Measurements from ENCODE around the gene TREX2.

Gene TREX2

GRCh38 chrX:153421856-153422255 lies 24.0 kb downstream of the TREX2 start:
- no peak for DNase-seq

GRCh38 chrX:153420851-153421599 lies 24.8 kb downstream of the TREX2 start:
- Histone ChIP-seq H3K4me2 (ENCODE audit: low read length) (no peak overlapping the region), H3K36me3 (ENCODE audit: control insufficient read depth, insufficient read depth, low read length) (no peaks in the 10 kb centered on the region), H4K8ac (ENCODE audit: low read depth, low read length) (no peak overlapping the region), H3K4me3 (ENCODE audit: low read length) (no peak overlapping the region), H4K5ac (ENCODE audit: low read length) (no peak overlapping the region), H3K9ac (ENCODE audit: low read length) (no peak overlapping the region), H2BK5ac (ENCODE audit: low read length) (no peak overlapping the region), H3K4me1 (ENCODE audit: control insufficient read depth, low read depth, low read length) (no peaks in the 10 kb centered on the region), H3K4ac (ENCODE audit: low read depth, low read length) (no peak overlapping the region), H3K79me2 (ENCODE audit: control insufficient read depth, insufficient read depth, low read length) (no peaks in the 10 kb centered on the region), H2BK120ac (ENCODE audit: low read depth, low read length) (no peak overlapping the region), H2BK15ac (replicated peaks; ENCODE audit: low read depth) (no peak overlapping the region), H3K79me1 (ENCODE audit: low read length) (no peaks in the 10 kb centered on the region), H3K23ac (ENCODE audit: low read length) (no peak overlapping the region), H3K27me3 (ENCODE audit: insufficient read depth, low read length, poor library complexity) (no peaks in the 10 kb centered on the region), H3K18ac (ENCODE audit: low read length) (no peak overlapping the region), H3K27ac (ENCODE audit: low read depth, low read length) (no peak overlapping the region), H3K56ac (ENCODE audit: low read length) (no peak overlapping the region), H2AK5ac (ENCODE audit: low read length) (no peak overlapping the region)
- DNase-seq, result no peak
- WGBS (ENCODE audit: extremely low coverage, insufficient coverage, low lambda C conversion rate), result no CpG with 5 or more reads among the region's 91 CpGs

More at GRCh38 chrX:153421856-153422255, 24.0 kb downstream of the TREX2 start:
- H3K36me3 ChIP-seq (ENCODE audit: control insufficient read depth, insufficient read depth, low read length), result no peaks in the 10 kb centered on the region
- no peaks in the 10 kb centered on the region for H3K4me1 ChIP-seq (ENCODE audit: control insufficient read depth, low read depth, low read length)
- H2BK5ac ChIP-seq (ENCODE audit: low read length), result no peak overlapping the region
- no peak overlapping the region for H3K18ac ChIP-seq (ENCODE audit: low read length)
- H3K4me3 ChIP-seq (ENCODE audit: low read length), result no peak overlapping the region
- no peak overlapping the region for H4K8ac ChIP-seq (ENCODE audit: low read depth, low read length)
- H3K79me1 ChIP-seq (ENCODE audit: low read length), result no peaks in the 10 kb centered on the region
- H3K79me2 ChIP-seq (ENCODE audit: control insufficient read depth, insufficient read depth, low read length), result no peaks in the 10 kb centered on the region
- H3K56ac ChIP-seq (ENCODE audit: low read length), result no peak overlapping the region
- H3K9ac ChIP-seq (ENCODE audit: low read length), result no peak overlapping the region
- no peak overlapping the region for H4K5ac ChIP-seq (ENCODE audit: low read length)
- H3K27me3 ChIP-seq (ENCODE audit: insufficient read depth, low read length, poor library complexity), result no peaks in the 10 kb centered on the region
- H2BK120ac ChIP-seq (ENCODE audit: low read depth, low read length), result no peak overlapping the region
- H3K27ac ChIP-seq (ENCODE audit: low read depth, low read length), result no peak overlapping the region
- no peak overlapping the region for H2AK5ac ChIP-seq (ENCODE audit: low read length)
- no peak overlapping the region for H3K4ac ChIP-seq (ENCODE audit: low read depth, low read length)
- WGBS (ENCODE audit: extremely low coverage, insufficient coverage, low lambda C conversion rate), result no CpG with 5 or more reads among the region's 18 CpGs
- H2BK15ac ChIP-seq (replicated peaks; ENCODE audit: low read depth), result no peak overlapping the region
- H3K4me2 ChIP-seq (ENCODE audit: low read length), result no peak overlapping the region
- no peak overlapping the region for H3K23ac ChIP-seq (ENCODE audit: low read length)

- Histone ChIP-seq H3K56ac (ENCODE audit: low read length) (no peak overlapping the region), H2AK5ac (ENCODE audit: low read length) (no peak overlapping the region), H3K23ac (ENCODE audit: low read length) (no peak overlapping the region), H4K8ac (ENCODE audit: low read depth, low read length) (no peak overlapping the region), H3K4me1 (ENCODE audit: control insufficient read depth, low read depth, low read length) (no peaks in the 10 kb centered on the region), H3K4me3 (ENCODE audit: low read length) (no peak overlapping the region), H2BK5ac (ENCODE audit: low read length) (no peak overlapping the region), H4K5ac (ENCODE audit: low read length) (no peak overlapping the region), H3K18ac (ENCODE audit: low read length) (no peak overlapping the region), H3K27me3 (ENCODE audit: insufficient read depth, low read length, poor library complexity) (no peaks in the 10 kb centered on the region), H3K36me3 (ENCODE audit: control insufficient read depth, insufficient read depth, low read length) (no peaks in the 10 kb centered on the region), H2BK15ac (replicated peaks; ENCODE audit: low read depth) (no peak overlapping the region), H3K79me1 (ENCODE audit: low read length) (no peaks in the 10 kb centered on the region), H3K79me2 (ENCODE audit: control insufficient read depth, insufficient read depth, low read length) (no peaks in the 10 kb centered on the region), H3K27ac (ENCODE audit: low read depth, low read length) (no peak overlapping the region), H3K9ac (ENCODE audit: low read length) (no peak overlapping the region), H3K4ac (ENCODE audit: low read depth, low read length) (no peak overlapping the region), H2BK120ac (ENCODE audit: low read depth, low read length) (no peak overlapping the region), H3K4me2 (ENCODE audit: low read length) (no peak overlapping the region)
- no CpG with 5 or more reads among the region's 8 CpGs for WGBS (ENCODE audit: extremely low coverage, insufficient coverage, low lambda C conversion rate)
- DNase-seq, result no peak
Measured at GRCh38 chrX:153417637-153418036, 28.2 kb downstream of the TREX2 start.

- H3K27me3 ChIP-seq (ENCODE audit: insufficient read depth, low read length, poor library complexity), result no peaks in the 10 kb centered on the region
Measured at GRCh38 chrX:153416781-153417450, 28.9 kb downstream of the TREX2 start.

GRCh38 chrX:153414856-153415510 lies 30.9 kb downstream of the TREX2 start:
- no peak overlapping the region for H2AK5ac ChIP-seq (ENCODE audit: low read length)
- H4K8ac ChIP-seq (ENCODE audit: low read depth, low read length), result no peak overlapping the region
- no peak overlapping the region for H3K4me3 ChIP-seq (ENCODE audit: low read length)
- H3K79me2 ChIP-seq (ENCODE audit: control insufficient read depth, insufficient read depth, low read length), result no peaks in the 10 kb centered on the region
- no peak overlapping the region for H4K5ac ChIP-seq (ENCODE audit: low read length)
- no peaks in the 10 kb centered on the region for H3K4me1 ChIP-seq (ENCODE audit: control insufficient read depth, low read depth, low read length)
- DNase-seq, result no peak
- WGBS (ENCODE audit: extremely low coverage, insufficient coverage, low lambda C conversion rate), result no CpG with 5 or more reads among the region's 9 CpGs
- no peak overlapping the region for H3K18ac ChIP-seq (ENCODE audit: low read length)
- no peaks in the 10 kb centered on the region for H3K79me1 ChIP-seq (ENCODE audit: low read length)
- H3K23ac ChIP-seq (ENCODE audit: low read length), result no peak overlapping the region
- no peaks in the 10 kb centered on the region for H3K36me3 ChIP-seq (ENCODE audit: control insufficient read depth, insufficient read depth, low read length)
- no peak overlapping the region for H2BK5ac ChIP-seq (ENCODE audit: low read length)
- no peak overlapping the region for H2BK120ac ChIP-seq (ENCODE audit: low read depth, low read length)
- no peak overlapping the region for H2BK15ac ChIP-seq (replicated peaks; ENCODE audit: low read depth)
- no peaks in the 10 kb centered on the region for H3K27me3 ChIP-seq (ENCODE audit: insufficient read depth, low read length, poor library complexity)
- H3K56ac ChIP-seq (ENCODE audit: low read length), result no peak overlapping the region
- no peak overlapping the region for H3K9ac ChIP-seq (ENCODE audit: low read length)
- H3K4me2 ChIP-seq (ENCODE audit: low read length), result no peak overlapping the region
- no peak overlapping the region for H3K4ac ChIP-seq (ENCODE audit: low read depth, low read length)
- H3K27ac ChIP-seq (ENCODE audit: low read depth, low read length), result no peak overlapping the region

More at GRCh38 chrX:153416781-153417450, 28.9 kb downstream of the TREX2 start:
- no peaks in the 10 kb centered on the region for H3K4me1 ChIP-seq (ENCODE audit: control insufficient read depth, low read depth, low read length)
- no peak overlapping the region for H3K4me3 ChIP-seq (ENCODE audit: low read length)
- no peak overlapping the region for H3K18ac ChIP-seq (ENCODE audit: low read length)
- no peak overlapping the region for H3K9ac ChIP-seq (ENCODE audit: low read length)
- no peak overlapping the region for H3K56ac ChIP-seq (ENCODE audit: low read length)
- H4K8ac ChIP-seq (ENCODE audit: low read depth, low read length), result no peak overlapping the region
- H3K4ac ChIP-seq (ENCODE audit: low read depth, low read length), result no peak overlapping the region
- H3K4me2 ChIP-seq (ENCODE audit: low read length), result no peak overlapping the region
- no peaks in the 10 kb centered on the region for H3K79me1 ChIP-seq (ENCODE audit: low read length)
- no peak overlapping the region for H3K27ac ChIP-seq (ENCODE audit: low read depth, low read length)
- H2BK15ac ChIP-seq (replicated peaks; ENCODE audit: low read depth), result no peak overlapping the region
- no peak overlapping the region for H3K23ac ChIP-seq (ENCODE audit: low read length)
- no peak overlapping the region for H2BK120ac ChIP-seq (ENCODE audit: low read depth, low read length)
- no peak overlapping the region for H2AK5ac ChIP-seq (ENCODE audit: low read length)
- no peak overlapping the region for H4K5ac ChIP-seq (ENCODE audit: low read length)
- no CpG with 5 or more reads among the region's 12 CpGs for WGBS (ENCODE audit: extremely low coverage, insufficient coverage, low lambda C conversion rate)
- H2BK5ac ChIP-seq (ENCODE audit: low read length), result no peak overlapping the region
- no peaks in the 10 kb centered on the region for H3K79me2 ChIP-seq (ENCODE audit: control insufficient read depth, insufficient read depth, low read length)
- no peaks in the 10 kb centered on the region for H3K36me3 ChIP-seq (ENCODE audit: control insufficient read depth, insufficient read depth, low read length)
- no peak for DNase-seq

Data from mesendoderm (in vitro differentiated cells).